ENCODE results near the gene HSDL2.

GRCh38 chr9:112446526-112446925, 66.6 kb downstream of the HSDL2 start:
- TF ChIP-seq EGR1 (IDR thresholded peaks at IDR 0.05) (no peak), CREB1 (IDR thresholded peaks at IDR 0.05; ENCODE audit: low read depth) (no peak)
